ENCODE measurements around the gene RAB1A.

RAB1A gene

DNA sequence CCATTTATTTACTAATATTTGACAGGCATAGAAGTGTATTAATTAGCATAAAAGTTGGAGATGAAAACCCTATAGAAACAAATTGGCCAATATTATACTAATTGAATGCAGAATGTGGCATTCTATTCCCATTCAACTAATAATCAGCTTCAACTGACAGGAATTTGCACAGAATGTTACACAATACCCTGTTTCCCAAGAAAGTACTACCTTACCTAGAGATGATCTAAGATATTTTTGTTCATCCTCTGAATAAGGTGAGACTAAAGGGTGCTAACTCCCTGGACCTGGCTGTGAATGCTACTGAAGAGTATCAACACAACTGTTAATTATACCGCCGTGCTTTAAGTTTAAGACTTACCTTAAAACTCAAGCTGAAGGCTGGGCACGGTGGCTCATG is 44.8 kb downstream of the RAB1A start:
- DNase-seq (ENCODE audit: low spot score), result no peak

DNA sequence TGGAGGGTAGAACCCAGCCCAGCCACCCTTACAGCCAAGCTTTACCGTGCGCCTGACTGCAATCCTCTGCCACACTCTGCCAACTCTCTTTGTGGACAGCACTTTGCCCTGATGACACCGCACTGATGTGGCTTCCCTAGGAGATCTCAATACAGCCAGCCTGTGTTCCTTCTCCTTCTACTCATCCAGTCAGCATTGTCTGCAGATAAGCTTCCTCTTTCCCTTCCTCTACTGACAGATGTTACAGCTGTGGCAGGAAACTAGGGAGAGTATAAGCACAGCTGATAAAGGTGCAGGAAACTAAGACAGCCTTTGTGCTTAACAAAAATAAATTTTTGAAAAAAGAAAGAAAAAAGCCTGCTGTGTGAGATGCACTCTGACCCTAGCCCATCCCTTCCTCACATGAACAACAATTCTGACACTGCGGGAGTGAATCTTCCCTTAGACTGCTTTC is 48.6 kb downstream of the RAB1A start:
- DNase-seq (ENCODE audit: low spot score), result no peak

DNA sequence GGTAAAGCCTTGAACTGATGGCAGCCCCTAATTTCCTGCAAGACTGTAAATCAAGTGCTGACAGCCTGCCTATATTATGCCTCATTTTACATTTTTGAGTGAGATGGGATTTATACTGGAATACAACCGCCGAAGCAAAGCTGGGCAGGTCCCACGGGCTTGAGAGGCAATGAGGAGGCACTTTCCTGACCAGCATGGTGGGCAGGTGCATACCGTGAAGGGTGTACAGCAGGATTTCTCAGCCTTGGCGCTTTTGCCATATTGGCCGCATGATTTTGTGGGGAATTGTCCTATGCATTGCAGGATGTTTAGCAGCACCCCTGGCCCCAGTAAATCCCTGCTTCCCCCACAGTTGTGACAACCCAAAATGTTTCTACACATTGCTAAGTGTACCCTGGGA is 50.9 kb downstream of the RAB1A start:
- no peak for DNase-seq (ENCODE audit: low spot score)

- no peak for DNase-seq (ENCODE audit: low spot score)
These were observed 52.0 kb downstream of the RAB1A start for GRCh38 chr2:65077898-65078297.

GRCh38 chr2:65076345-65076710 is 53.6 kb downstream of the RAB1A start:
- DNase-seq (ENCODE audit: low spot score), result peak; percentile 39

- DNase-seq (ENCODE audit: low spot score), result no peak
These were observed 54.1 kb downstream of the RAB1A start for GRCh38 chr2:65075605-65076344.

GRCh38 chr2:65075176-65075575 is 54.7 kb downstream of the RAB1A start:
- no peak for DNase-seq (ENCODE audit: low spot score)

- no peak for DNase-seq (ENCODE audit: low spot score)
These were observed 55.9 kb downstream of the RAB1A start for GRCh38 chr2:65073879-65074565.

GRCh38 chr2:65072181-65072970 is 57.5 kb downstream of the RAB1A start:
- no peak for DNase-seq (ENCODE audit: low spot score)

GRCh38 chr2:65071499-65072180 is 58.3 kb downstream of the RAB1A start:
- DNase-seq (ENCODE audit: low spot score), result no peak

DNA sequence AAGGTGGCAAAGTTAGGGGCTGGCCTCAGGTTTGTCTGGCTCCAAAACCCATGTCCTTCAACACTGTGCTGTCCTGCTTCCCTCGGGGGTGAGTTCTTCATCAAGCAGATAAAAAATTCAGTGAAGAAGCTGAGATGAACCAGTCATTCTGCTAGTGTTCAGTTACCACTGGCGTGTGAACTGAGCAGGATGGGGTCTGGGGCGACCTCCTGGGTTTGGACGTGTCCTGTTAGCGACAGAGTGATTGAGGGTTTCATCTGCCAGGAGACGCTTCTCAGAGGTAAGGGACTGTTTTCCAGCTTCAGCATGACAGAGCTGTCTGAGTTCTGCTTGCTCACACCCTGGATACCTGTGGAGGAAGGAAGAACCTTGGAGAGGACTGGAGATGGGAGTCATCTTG is 59.0 kb downstream of the RAB1A start:
- no peak for DNase-seq (ENCODE audit: low spot score)

- DNase-seq (ENCODE audit: low spot score), result peak; percentile 79
These were observed 59.6 kb downstream of the RAB1A start for GRCh38 chr2:65070172-65070830.

GRCh38 chr2:65069439-65069824 is 60.5 kb downstream of the RAB1A start:
- DNase-seq (ENCODE audit: low spot score), result no peak

DNA sequence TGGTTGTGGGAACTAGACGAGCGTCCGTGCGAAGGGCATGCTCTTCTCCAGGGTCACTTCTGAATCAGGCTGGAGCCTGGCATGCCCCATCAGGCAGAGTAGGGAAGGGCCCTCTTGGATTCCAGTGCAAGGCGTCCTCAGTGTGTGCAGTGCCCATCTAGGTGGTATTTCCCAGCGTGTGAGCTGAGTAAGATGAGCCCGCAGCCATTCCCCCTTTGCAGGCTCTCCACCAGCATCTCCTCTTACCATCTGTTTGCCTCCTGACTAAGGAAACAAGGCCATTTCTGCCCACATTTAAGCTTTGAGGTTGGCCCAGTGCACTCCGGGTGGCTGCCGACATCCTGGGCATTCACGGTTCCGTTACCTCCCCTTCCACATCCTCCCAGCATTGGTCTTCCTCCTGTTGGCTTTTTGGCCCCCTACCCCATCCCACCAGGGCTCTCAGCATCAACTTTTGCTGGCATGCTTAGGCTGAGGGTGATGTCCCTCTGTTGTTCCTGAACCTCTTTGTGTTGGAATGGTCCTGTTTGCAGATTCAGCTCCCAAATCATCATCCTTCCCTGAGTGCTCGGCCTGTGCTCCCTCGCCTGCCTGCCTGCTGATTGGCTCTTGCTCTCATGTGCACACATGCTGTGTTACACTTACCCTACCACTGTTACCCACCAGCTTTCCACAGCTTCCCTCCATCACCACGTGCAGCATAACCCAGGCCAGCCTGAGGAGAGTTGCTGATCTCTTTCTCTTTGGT is 61.9 kb downstream of the RAB1A start:
- DNase-seq (ENCODE audit: low spot score), result no peak

GRCh38 chr2:65064728-65065552 is 65.0 kb downstream of the RAB1A start:
- DNase-seq (ENCODE audit: low spot score), result peak; percentile 57

DNA sequence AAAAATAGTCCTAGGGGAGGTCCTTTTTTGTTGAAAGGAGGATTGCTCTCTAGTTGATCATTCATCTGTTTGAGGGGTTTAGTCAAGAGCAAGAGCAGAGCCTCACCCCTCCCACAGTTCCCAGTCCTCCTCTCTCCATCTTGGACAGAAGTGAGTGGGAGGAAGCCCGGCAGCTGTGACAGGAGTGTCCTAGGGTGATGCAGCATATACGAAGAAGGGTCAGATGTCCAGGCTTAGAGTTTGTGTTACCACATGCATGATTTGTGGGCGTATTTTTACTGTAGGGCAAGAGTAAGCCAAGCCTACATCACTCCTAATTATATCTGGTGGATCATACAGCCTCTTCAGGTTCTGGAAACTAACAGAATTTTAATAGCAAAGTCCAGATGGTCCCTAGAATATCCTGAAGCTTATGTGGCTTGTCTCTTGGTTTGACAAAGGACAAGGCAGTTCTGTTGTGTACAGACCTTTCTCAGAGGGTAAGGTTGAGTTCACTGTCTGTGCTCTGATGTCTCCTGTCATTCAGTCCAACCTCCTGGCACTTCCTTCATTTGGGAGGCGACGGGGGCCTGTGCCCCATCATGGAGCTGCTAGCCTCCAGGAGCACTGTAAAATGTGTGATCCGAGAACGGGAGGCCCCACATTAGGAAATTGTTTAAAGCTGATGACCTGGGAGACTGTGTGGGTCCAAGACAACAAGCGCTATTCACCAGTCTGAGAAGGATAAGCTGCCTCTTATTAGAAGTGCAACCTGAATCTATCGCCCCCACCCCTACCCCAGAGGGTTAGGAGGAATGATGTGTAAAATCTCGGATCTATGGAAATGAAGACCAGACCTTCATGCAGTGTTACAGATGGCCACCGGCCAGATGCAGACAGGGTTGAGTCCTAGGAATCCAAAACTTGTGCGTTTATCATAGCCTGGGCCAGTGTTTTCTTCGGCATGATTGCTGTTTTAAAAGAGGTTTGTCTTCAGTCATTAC is 66.8 kb downstream of the RAB1A start:
- no peak for DNase-seq (ENCODE audit: low spot score)

- DNase-seq (ENCODE audit: low spot score), result no peak
These were observed 68.0 kb downstream of the RAB1A start for GRCh38 chr2:65061910-65062339.

DNA sequence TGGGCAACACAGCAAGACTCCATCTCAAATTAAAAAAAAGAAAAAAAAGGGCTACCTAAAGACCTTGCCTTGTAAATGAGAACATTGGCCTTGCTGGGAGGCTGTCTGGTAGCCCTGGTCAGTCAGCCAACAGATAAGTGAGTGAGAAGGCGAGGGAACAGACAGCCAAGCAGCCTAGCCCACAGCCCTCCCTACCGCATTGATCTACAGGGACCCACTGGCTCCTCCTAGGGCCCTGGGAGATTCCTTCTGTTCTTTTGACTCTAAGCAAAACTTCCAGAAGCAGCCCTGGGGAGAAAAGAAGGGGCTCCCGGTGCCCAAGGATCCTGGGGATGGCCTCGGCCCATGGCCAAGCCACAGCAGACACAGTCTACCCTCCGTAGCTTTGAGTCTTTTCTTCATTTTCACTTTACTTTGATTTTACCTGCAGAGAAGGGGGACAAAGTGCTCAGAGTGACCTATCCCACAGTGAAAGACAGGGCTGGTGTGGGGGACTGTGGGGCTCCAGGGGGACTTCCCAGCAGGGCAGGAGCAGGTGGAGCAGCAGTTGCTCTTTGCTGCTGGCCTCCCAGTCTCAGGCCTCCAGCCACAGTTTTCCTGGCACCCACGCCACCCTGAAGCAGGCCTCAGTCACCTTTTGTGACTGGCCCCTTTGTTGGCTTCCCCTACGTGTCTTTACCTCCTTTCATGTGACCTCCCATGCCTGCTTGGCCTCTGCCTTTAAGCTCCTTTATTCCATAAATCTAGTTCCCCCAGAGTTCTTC is 68.6 kb downstream of the RAB1A start:
- no peak for DNase-seq (ENCODE audit: low spot score)

Data from kidney tubule cell (primary cell).